HepG2 (cell line): ENCODE results near the gene TADA3. TPM values are rescaled to one million over a fixed set of nuclear protein-coding genes. Genes with fewer than 3 reads are reported as not detected.

Experiments
- ATF7-NPFF ChIP-seq: sonication (generic); formaldehyde crosslinking; IDR thresholded peaks from 2 replicates; pipeline ENCODE4 v1.8.1; 2023; ENCODE audit warnings: mild to moderate bottlenecking, low read depth, missing genetic modification reagents, moderate library complexity
- BCL6 ChIP-seq: IDR thresholded peaks from 2 replicates; pipeline ENCODE4 v1.6.1; 2016; ENCODE audit warnings: missing genetic modification reagents, missing compliant biosample characterization
- GATAD1 ChIP-seq: IDR thresholded peaks from 2 replicates; pipeline ENCODE4 v1.6.1; 2016; ENCODE audit warnings: missing genetic modification reagents, missing compliant biosample characterization
- HNRNPUL1 ChIP-seq: fragments of 200-400 bp; formaldehyde crosslinking; IDR thresholded peaks from 2 replicates; pipeline ENCODE4 v1.6.1; 2017; ENCODE audit warnings: low read depth, mild to moderate bottlenecking, low read length, moderate library complexity
- NCOA1 ChIP-seq: sonication (generic); formaldehyde crosslinking; IDR thresholded peaks from 2 replicates; pipeline ENCODE4 v1.9.0; 2021; ENCODE audit warnings: missing genetic modification reagents
- NFATC3 ChIP-seq: sonication (generic); formaldehyde crosslinking; IDR thresholded peaks from 2 replicates; pipeline ENCODE4 v1.5.1; 2020; ENCODE audit warnings: mild to moderate bottlenecking, missing genetic modification reagents
- RFX1 ChIP-seq: fragments of 450-650 bp; IDR thresholded peaks from 2 replicates; pipeline ENCODE4 v1.6.1; 2017
- TGIF2 ChIP-seq: IDR thresholded peaks from 2 replicates; pipeline ENCODE4 v1.6.1; 2016; ENCODE audit warnings: control low read depth, missing compliant biosample characterization
- TRIM24 ChIP-seq: sonication (generic); formaldehyde crosslinking; IDR thresholded peaks from 2 replicates; pipeline ENCODE4 v1.8.0; 2022; ENCODE audit warnings: mild to moderate bottlenecking, missing genetic modification reagents
- XBP1 ChIP-seq: sonication (generic); formaldehyde crosslinking; IDR thresholded peaks from 2 replicates; pipeline ENCODE4 v1.5.0; 2020; ENCODE audit warnings: missing genetic modification reagents
- ZFP36 ChIP-seq: fragments of 150-350 bp; IDR thresholded peaks from 2 replicates; pipeline ENCODE4 v1.6.1; 2018; ENCODE audit warnings: borderline replicate concordance, low read length, low read depth; ENCODE audit not compliant: partially characterized antibody
- ZNF737 ChIP-seq: sonication (generic); formaldehyde crosslinking; IDR thresholded peaks from 2 replicates; pipeline ENCODE4 v1.5.0; 2020; ENCODE audit warnings: missing genetic modification reagents, mild to moderate bottlenecking, borderline replicate concordance
- ZNF766 ChIP-seq: sonication (generic); formaldehyde crosslinking; IDR thresholded peaks from 2 replicates; pipeline ENCODE4 v1.5.0; 2020; ENCODE audit warnings: missing genetic modification reagents, borderline replicate concordance
- polyA plus RNA-seq, 8 experiments: library from polyadenylated mRNA; depleted of rRNA in 3 of 8; stranded (reverse) in 7 of 8; unstranded in 1 of 8; fragments of >200 nt; fragmentation: Illumina TruSeq in 4 of 8; extraction: Trizol in 4 of 8; gene quantifications; 2 replicates each; pipeline versions ENCODE4 v1.2.1 to v1.2.3, GENCODE V29; 2011 to 2016; ENCODE audit warnings: low read depth in 4 of 8, missing spikeins in 1 of 8, mixed read lengths in 1 of 8; ENCODE audit not compliant: insufficient read depth in 1 of 8
- total RNA-seq, 5 experiments: library from RNA; depleted of rRNA; stranded (reverse); fragments of >200 nt; fragmentation: Illumina TruSeq; extraction: Trizol; gene quantifications; 2 replicates each; pipeline ENCODE4 v1.2.3, GENCODE V29; 2016; ENCODE audit warnings: low read depth in 1 of 5
- TF ChIP-seq, protein P1 (sequence below): sonication (generic); formaldehyde crosslinking; IDR thresholded peaks from 2 replicates; pipeline ENCODE4 v1.8.1; 2022; ENCODE audit warnings: mild to moderate bottlenecking, missing genetic modification reagents
- TF ChIP-seq, protein P2 (sequence below): sonication (generic); formaldehyde crosslinking; IDR thresholded peaks from 2 replicates; pipeline ENCODE4 v1.4.0; 2020; ENCODE audit warnings: missing genetic modification reagents
- TF ChIP-seq, protein P3 (sequence below): sonication (generic); formaldehyde crosslinking; IDR thresholded peaks from 2 replicates; pipeline ENCODE4 v1.4.0; 2020; ENCODE audit warnings: missing genetic modification reagents; ENCODE audit errors: not compliant biosample characterization
- TF ChIP-seq, protein P4 (sequence below): sonication (generic); formaldehyde crosslinking; IDR thresholded peaks from 2 replicates; pipeline ENCODE4 v1.8.0; 2022; ENCODE audit warnings: missing genetic modification reagents, mild to moderate bottlenecking, inconsistent platforms, borderline replicate concordance
- TF ChIP-seq, protein P5 (sequence below): sonication (generic); formaldehyde crosslinking; IDR thresholded peaks from 2 replicates; pipeline ENCODE4 v1.4.0; 2020; ENCODE audit warnings: mild to moderate bottlenecking, missing genetic modification reagents, borderline replicate concordance

Gene TADA3
- total and polyA plus RNA-seq, 2 of the 13 experiments (the other 11 are each of a cell fraction or from before 2014, with no cell fraction given) = 32.1 to 37.1 TPM

DNA sequence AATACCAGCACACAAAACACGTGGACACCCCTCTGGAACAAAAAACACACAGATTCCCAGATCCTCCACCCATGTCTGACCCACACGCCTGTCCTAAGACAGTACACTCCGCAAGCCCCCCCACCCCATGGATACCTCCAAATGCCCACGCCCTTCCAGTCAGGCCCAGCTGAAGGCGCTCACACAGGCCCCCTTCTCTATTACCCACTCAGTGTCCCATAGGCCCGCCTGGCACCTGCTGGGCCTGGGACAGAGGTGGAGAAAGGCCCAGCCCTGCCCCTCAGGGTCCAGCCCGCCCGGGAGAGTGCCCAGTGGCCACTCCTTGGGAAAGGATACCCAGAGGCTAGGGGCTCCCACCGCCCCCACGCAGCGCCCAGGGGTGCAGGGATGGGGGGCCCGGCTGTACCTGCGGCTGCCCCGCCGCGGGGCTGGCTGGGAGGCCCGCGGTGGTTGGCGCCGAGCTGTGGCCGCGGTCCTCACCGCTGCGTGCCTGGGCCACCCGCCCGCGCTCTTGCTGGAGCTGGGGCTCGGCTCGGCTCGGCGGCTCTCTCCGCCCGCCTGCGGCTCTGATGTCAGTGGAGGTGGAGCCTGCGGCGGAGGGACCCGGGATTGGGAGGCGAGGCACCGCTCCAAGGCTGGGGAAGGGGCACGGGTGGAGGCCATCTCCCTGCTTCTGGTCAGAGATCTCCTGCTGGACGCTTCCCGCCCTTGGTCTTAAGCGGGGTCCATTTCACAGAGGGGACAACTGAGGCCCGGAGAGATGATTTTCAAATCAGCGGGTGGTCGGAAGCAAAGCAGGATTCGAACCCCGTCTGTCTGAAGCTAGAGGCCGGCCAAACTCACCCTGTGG is 22.6 kb downstream of the TADA3 start, which contains the start of gene CAMK1 (continued):
- TF ChIP-seq, protein P1, sequence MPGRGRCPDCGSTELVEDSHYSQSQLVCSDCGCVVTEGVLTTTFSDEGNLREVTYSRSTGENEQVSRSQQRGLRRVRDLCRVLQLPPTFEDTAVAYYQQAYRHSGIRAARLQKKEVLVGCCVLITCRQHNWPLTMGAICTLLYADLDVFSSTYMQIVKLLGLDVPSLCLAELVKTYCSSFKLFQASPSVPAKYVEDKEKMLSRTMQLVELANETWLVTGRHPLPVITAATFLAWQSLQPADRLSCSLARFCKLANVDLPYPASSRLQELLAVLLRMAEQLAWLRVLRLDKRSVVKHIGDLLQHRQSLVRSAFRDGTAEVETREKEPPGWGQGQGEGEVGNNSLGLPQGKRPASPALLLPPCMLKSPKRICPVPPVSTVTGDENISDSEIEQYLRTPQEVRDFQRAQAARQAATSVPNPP (CRISPR knock-in tag) = no peak
- TF ChIP-seq, protein P2, sequence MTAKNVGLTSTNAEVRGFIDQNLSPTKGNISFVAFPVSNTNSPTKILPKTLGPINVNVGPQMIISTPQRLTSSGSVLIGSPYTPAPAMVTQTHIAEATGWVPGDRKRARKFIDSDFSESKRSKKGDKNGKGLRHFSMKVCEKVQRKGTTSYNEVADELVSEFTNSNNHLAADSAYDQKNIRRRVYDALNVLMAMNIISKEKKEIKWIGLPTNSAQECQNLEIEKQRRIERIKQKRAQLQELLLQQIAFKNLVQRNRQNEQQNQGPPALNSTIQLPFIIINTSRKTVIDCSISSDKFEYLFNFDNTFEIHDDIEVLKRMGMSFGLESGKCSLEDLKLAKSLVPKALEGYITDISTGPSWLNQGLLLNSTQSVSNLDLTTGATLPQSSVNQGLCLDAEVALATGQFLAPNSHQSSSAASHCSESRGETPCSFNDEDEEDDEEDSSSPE (CRISPR knock-in tag) = peak; percentile 54; the same call in 1 of the 2 replicates
- TF ChIP-seq ZFP36 (no peak), HNRNPUL1 (no peak), GATAD1 (0 out of 2 replicates have a peak, but pooled peaks have one; percentile 11), BCL6 (CRISPR knock-in tag) (no peak), ZNF737 (CRISPR knock-in tag) (no peak), ATF7-NPFF (CRISPR knock-in tag) (0 out of 2 replicates have a peak, but pooled peaks have one; percentile 32), RFX1 (no peak), TRIM24 (CRISPR knock-in tag) (no peak), XBP1 (CRISPR knock-in tag) (no peak), NFATC3 (CRISPR knock-in tag) (no peak), NCOA1 (CRISPR knock-in tag) (no peak), ZNF766 (CRISPR knock-in tag) (0 out of 2 replicates have a peak, but pooled peaks have one; percentile 32), TGIF2 (no peak)
- TF ChIP-seq, protein P3, sequence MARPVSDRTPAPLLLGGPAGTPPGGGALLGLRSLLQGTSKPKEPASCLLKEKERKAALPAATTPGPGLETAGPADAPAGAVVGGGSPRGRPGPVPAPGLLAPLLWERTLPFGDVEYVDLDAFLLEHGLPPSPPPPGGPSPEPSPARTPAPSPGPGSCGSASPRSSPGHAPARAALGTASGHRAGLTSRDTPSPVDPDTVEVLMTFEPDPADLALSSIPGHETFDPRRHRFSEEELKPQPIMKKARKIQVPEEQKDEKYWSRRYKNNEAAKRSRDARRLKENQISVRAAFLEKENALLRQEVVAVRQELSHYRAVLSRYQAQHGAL (CRISPR knock-in tag) = no peak
- TF ChIP-seq, protein P4, sequence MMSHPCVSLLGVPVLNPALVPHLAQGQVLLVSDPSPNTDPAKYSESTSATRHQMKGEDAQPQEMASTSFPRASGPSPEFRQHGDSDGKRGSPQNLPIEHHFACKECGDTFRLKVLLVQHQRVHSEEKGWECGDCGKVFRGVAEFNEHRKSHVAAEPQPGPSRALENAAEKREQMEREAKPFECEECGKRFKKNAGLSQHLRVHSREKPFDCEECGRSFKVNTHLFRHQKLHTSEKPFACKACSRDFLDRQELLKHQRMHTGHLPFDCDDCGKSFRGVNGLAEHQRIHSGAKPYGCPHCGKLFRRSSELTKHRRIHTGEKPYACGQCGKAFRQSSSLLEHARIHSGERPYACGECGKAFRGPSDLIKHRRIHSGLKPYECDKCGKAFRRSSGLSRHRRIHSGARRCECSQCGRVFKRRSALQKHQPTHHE (CRISPR knock-in tag) = no peak
- TF ChIP-seq, protein P5, sequence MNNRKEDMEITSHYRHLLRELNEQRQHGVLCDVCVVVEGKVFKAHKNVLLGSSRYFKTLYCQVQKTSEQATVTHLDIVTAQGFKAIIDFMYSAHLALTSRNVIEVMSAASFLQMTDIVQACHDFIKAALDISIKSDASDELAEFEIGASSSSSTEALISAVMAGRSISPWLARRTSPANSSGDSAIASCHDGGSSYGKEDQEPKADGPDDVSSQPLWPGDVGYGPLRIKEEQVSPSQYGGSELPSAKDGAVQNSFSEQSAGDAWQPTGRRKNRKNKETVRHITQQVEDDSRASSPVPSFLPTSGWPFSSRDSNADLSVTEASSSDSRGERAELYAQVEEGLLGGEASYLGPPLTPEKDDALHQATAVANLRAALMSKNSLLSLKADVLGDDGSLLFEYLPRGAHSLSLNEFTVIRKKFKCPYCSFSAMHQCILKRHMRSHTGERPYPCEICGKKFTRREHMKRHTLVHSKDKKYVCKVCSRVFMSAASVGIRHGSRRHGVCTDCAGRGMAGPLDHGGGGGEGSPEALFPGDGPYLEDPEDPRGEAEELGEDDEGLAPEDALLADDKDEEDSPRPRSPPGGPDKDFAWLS = no peak
